C1 segment of cervical spinal cord (tissue), 14 donors: ENCODE measurements around the gene AKT3.
A peak's percentile ranks its signal among the peaks of the same experiment; 100 is the strongest.
"Not testable (repeated sequence)": the region's sequence is repeated elsewhere in the genome, so short reads cannot be mapped to it uniquely, and the experiment has no call there.

ENCODE experiments used
- DNase-seq, 14 donors: peaks; one replicate each; lab custom pipeline; 2025; lab: John Stamatoyannopoulos, UW

Gene AKT3

GRCh38 chr1:243601720-243602119 is 248.3 kb downstream of the AKT3 start:
- no peak for DNase-seq

GRCh38 chr1:243598433-243598832 is 251.6 kb downstream of the AKT3 start:
- DNase-seq = no peak

GRCh38 chr1:243597383-243597782 is 252.7 kb downstream of the AKT3 start:
- DNase-seq = no peak

GRCh38 chr1:243596431-243597062 is 253.5 kb downstream of the AKT3 start:
- no peak for DNase-seq

GRCh38 chr1:243595527-243596210 is 254.4 kb downstream of the AKT3 start:
- DNase-seq = no peak

GRCh38 chr1:243594455-243594854 is 255.6 kb downstream of the AKT3 start:
- DNase-seq = no peak

GRCh38 chr1:243589286-243589685 is 260.8 kb downstream of the AKT3 start:
- DNase-seq = not testable (repeated sequence)

GRCh38 chr1:243587823-243588560 is 262.1 kb downstream of the AKT3 start:
- DNase-seq = no peak

GRCh38 chr1:243587285-243587684 is 262.8 kb downstream of the AKT3 start:
- DNase-seq = no peak

GRCh38 chr1:243585982-243586381 is 264.1 kb downstream of the AKT3 start:
- DNase-seq = no peak

- DNase-seq = no peak
These were observed 267.7 kb downstream of the AKT3 start for GRCh38 chr1:243582326-243582725.

GRCh38 chr1:243580984-243581383 is 269.1 kb downstream of the AKT3 start:
- DNase-seq = no peak

- no peak for DNase-seq
These were observed 270.0 kb downstream of the AKT3 start for GRCh38 chr1:243580072-243580471.

GRCh38 chr1:243575070-243575469 is 275.0 kb downstream of the AKT3 start:
- DNase-seq = no peak

GRCh38 chr1:243572940-243573339 is 277.1 kb downstream of the AKT3 start:
- no peak for DNase-seq

GRCh38 chr1:243568793-243569192 is 281.2 kb downstream of the AKT3 start:
- DNase-seq = no peak

GRCh38 chr1:243564814-243565213 is 285.2 kb downstream of the AKT3 start:
- DNase-seq = no peak

GRCh38 chr1:243563732-243564131 is 286.3 kb downstream of the AKT3 start:
- no peak for DNase-seq

GRCh38 chr1:243562473-243562872 is 287.6 kb downstream of the AKT3 start:
- no peak for DNase-seq

GRCh38 chr1:243561588-243562319 is 288.3 kb downstream of the AKT3 start:
- no peak for DNase-seq

- peak in 1 of 14 donors; percentile 40 for DNase-seq
These were observed 290.4 kb downstream of the AKT3 start for GRCh38 chr1:243559575-243560162.

GRCh38 chr1:243558576-243558975 is 291.5 kb downstream of the AKT3 start:
- peak in 1 of 14 donors; percentile 65 for DNase-seq
